Measurements from ENCODE around the gene FHIT. TPM values are rescaled to one million over a fixed set of nuclear protein-coding genes. Genes with fewer than 3 reads are reported as not detected.

FHIT gene
- total RNA-seq, 2 donors from 2014 or later, result 6.8 to 12.3 TPM

DNA sequence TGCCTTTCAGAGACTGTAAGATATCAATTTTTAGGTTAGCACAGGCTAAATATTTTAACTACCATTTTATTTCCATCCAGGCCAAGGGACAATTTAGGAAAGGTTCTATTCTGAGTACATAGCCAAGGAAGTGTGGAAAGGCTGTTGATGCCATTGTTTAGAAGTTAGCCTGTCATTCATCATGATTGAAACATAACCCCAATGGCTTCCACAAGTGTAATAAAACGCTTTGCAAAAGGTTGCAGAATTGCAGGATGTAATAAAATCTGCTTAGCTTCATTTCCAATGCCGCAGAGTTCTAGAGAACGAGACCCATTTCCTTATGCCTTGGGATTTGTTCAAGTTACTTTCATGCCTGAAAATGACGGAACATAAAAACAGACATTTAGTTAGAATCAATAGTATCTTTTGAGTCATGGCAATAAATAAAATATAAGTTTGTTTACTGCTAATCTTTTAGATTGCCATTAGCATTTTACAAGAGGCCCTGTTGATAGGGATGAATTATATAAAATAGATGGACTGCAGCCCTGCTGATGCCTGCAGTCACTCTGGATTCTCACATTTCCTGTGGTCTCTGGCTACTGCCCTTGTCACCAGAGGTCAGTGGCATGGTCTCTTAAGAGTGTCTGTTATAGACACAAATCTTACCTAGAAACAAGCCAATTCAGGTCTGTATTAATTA is 1523.2 kb downstream of the FHIT start:
- Mint-ChIP-seq H3K9me3 (no peaks in the 10 kb centered on the region), H3K27ac (no peak overlapping the region)

GRCh38 chr3:59726279-59726678 is 1525.0 kb downstream of the FHIT start:
- Mint-ChIP-seq H3K36me3 (ENCODE audit: low read depth) (no peaks in the 10 kb centered on the region), H3K27me3 (ENCODE audit: insufficient read depth) (no peaks in the 10 kb centered on the region), H3K27ac (no peak overlapping the region), H3K9me3 (no peaks in the 10 kb centered on the region), H3K4me3 (no peak overlapping the region), H3K4me1 (no peaks in the 10 kb centered on the region)
- Histone ChIP-seq H3K4me1 (ENCODE audit: control insufficient read depth, insufficient read depth, low read length) (no peaks in the 10 kb centered on the region), H3K9me3 (ENCODE audit: control insufficient read depth, low read length) (no peaks in the 10 kb centered on the region), H3K27ac (ENCODE audit: low read depth, low read length) (no peak overlapping the region), H3K9ac (ENCODE audit: extremely low read depth, low read length, poor library complexity, severe bottlenecking) (no peak overlapping the region), H3K27me3 (ENCODE audit: control insufficient read depth, insufficient read depth, low read length, poor library complexity, severe bottlenecking) (no peaks in the 10 kb centered on the region), H3K36me3 (ENCODE audit: control insufficient read depth, insufficient read depth, low read length) (no peaks in the 10 kb centered on the region), H3K4me3 (ENCODE audit: low read length) (no peak overlapping the region)
- DNase-seq, result no peak
- TF ChIP-seq, protein P1, sequence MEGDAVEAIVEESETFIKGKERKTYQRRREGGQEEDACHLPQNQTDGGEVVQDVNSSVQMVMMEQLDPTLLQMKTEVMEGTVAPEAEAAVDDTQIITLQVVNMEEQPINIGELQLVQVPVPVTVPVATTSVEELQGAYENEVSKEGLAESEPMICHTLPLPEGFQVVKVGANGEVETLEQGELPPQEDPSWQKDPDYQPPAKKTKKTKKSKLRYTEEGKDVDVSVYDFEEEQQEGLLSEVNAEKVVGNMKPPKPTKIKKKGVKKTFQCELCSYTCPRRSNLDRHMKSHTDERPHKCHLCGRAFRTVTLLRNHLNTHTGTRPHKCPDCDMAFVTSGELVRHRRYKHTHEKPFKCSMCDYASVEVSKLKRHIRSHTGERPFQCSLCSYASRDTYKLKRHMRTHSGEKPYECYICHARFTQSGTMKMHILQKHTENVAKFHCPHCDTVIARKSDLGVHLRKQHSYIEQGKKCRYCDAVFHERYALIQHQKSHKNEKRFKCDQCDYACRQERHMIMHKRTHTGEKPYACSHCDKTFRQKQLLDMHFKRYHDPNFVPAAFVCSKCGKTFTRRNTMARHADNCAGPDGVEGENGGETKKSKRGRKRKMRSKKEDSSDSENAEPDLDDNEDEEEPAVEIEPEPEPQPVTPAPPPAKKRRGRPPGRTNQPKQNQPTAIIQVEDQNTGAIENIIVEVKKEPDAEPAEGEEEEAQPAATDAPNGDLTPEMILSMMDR (conservative IDR thresholded peaks at IDR 0.05), result no peak
- WGBS, 2 experiments (ENCODE audit: insufficient coverage in 1 of 2, insufficient read length in 1 of 2), result 68 to 98% methylated on average over 2 of the region's 2 CpGs

More for the DNA sequence above, 1523.2 kb downstream of the FHIT start:
- no peaks in the 10 kb centered on the region for H3K4me1 ChIP-seq (ENCODE audit: control insufficient read depth, insufficient read depth, low read length)
- no peaks in the 10 kb centered on the region for H3K9me3 ChIP-seq (ENCODE audit: control insufficient read depth, low read length)
- H3K9ac ChIP-seq (ENCODE audit: extremely low read depth, low read length, poor library complexity, severe bottlenecking), result no peak overlapping the region
- no peaks in the 10 kb centered on the region for H3K36me3 ChIP-seq (ENCODE audit: control insufficient read depth, insufficient read depth, low read length)
- no peak overlapping the region for H3K27ac ChIP-seq (ENCODE audit: low read depth, low read length)
- TF ChIP-seq, protein P1 (conservative IDR thresholded peaks at IDR 0.05), result no peak
- no peak overlapping the region for H3K4me3 ChIP-seq (ENCODE audit: low read length)
- DNase-seq, result no peak
- no peaks in the 10 kb centered on the region for H3K27me3 ChIP-seq (ENCODE audit: control insufficient read depth, insufficient read depth, low read length, poor library complexity, severe bottlenecking)
- Mint-ChIP-seq H3K4me3 (no peak overlapping the region), H3K36me3 (ENCODE audit: low read depth) (no peaks in the 10 kb centered on the region), H3K4me1 (no peaks in the 10 kb centered on the region), H3K27me3 (ENCODE audit: insufficient read depth) (peaks cover 2% of the 10 kb centered on the region)
- 86 to 92% methylated on average over 3 to 4 of the region's 4 CpGs for WGBS, 2 experiments (ENCODE audit: insufficient coverage in 1 of 2, insufficient read length in 1 of 2)

DNA sequence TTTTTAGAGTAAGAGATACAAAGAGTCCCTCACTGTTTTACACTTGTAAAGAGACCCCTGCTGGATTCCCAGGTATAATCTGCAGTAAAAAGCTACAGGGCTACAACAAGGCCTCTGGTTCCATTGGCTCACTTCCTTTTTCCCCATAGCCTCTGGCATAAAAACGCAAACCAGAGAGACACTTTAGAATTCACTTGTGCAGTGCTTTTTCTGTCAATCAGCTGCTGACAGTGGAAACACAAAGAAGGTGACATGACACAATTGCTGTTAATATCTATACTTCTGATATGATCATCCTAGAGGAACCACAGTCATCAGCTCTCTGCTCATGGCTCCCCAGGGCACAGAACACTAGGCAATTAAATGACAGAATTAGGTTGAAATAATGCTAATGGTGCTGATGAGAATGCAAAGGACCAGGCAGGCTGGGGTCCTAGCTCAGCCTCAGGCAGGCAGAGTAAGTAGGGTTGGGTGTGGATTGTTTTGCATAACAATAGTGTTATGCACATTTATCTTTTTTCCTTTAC is 1533.5 kb downstream of the FHIT start:
- TF ChIP-seq, protein P1 (conservative IDR thresholded peaks at IDR 0.05), result peak; percentile 34
- peak; percentile 50 for DNase-seq
- no peaks in the 10 kb centered on the region for H3K27me3 ChIP-seq (ENCODE audit: control insufficient read depth, insufficient read depth, low read length, poor library complexity, severe bottlenecking)
- no peaks in the 10 kb centered on the region for H3K9me3 ChIP-seq (ENCODE audit: control insufficient read depth, low read length)
- H3K9ac ChIP-seq (ENCODE audit: extremely low read depth, low read length, poor library complexity, severe bottlenecking), result no peak overlapping the region
- H3K4me3 ChIP-seq (ENCODE audit: low read length), result no peak overlapping the region
- H3K4me3 Mint-ChIP-seq, result no peak overlapping the region
- 0 to 36% methylated on average over 1 of the region's 1 CpG for WGBS, 2 experiments (ENCODE audit: insufficient coverage in 1 of 2, insufficient read length in 1 of 2)
- peaks cover 24% of the 10 kb centered on the region for H3K9me3 Mint-ChIP-seq
- peaks cover 9% of the 10 kb centered on the region for H3K4me1 Mint-ChIP-seq
- peaks cover 2% of the 10 kb centered on the region for H3K27me3 Mint-ChIP-seq (ENCODE audit: insufficient read depth)
- no peaks in the 10 kb centered on the region for H3K36me3 Mint-ChIP-seq (ENCODE audit: low read depth)
- no peaks in the 10 kb centered on the region for H3K4me1 ChIP-seq (ENCODE audit: control insufficient read depth, insufficient read depth, low read length)
- no peak overlapping the region for H3K27ac Mint-ChIP-seq
- peak overlapping the region; percentile 32 for H3K27ac ChIP-seq (ENCODE audit: low read depth, low read length)
- H3K36me3 ChIP-seq (ENCODE audit: control insufficient read depth, insufficient read depth, low read length), result no peaks in the 10 kb centered on the region
